ENCODE measurements around the gene EYS. TPM values are rescaled to one million over a fixed set of nuclear protein-coding genes. Genes with fewer than 3 reads are reported as not detected.
"Not testable (repeated sequence)": the region's sequence is repeated elsewhere in the genome, so short reads cannot be mapped to it uniquely, and the experiment has no call there.

EYS gene
- total RNA-seq, 1 donor from 2014 or later, result not detected

GRCh38 chr6:63859528-63859927, 1847.5 kb downstream of the EYS start:
- H3K27me3 Mint-ChIP-seq (ENCODE audit: unreplicated experiment), result peaks cover 3% of the 10 kb centered on the region
- DNase-seq (ENCODE audit: low spot score), result no peak
- H3K36me3 Mint-ChIP-seq (ENCODE audit: low read depth, unreplicated experiment), result no peaks in the 10 kb centered on the region
- no peaks in the 10 kb centered on the region for H3K9me3 Mint-ChIP-seq (ENCODE audit: unreplicated experiment)
- peaks cover 26% of the 10 kb centered on the region for H3K4me1 Mint-ChIP-seq (ENCODE audit: unreplicated experiment)
- TF ChIP-seq CTCF (IDR thresholded peaks at IDR 0.05; ENCODE audit: unreplicated experiment), result no peak
- no peak overlapping the region for H3K4me3 Mint-ChIP-seq (ENCODE audit: unreplicated experiment)
- no peak overlapping the region for H3K27ac Mint-ChIP-seq (ENCODE audit: unreplicated experiment)

DNA sequence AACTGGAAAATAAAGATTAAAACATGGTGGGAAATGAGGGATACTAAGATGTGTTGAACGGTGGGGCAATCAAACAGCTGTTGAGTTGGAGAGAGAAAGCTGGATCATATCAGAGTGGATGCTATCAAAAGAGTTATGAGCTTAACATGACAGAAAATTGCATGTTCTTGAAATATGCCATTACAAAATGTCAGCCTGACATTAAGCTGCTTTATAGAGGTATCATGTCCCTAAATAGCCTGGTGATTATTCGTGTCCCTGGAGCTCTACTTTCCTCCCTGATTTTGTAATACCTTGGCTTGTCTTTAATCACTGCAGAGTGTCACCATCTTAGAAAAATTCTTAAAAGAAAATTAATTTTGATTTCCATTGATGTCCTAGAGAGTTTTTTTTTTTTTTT, 1848.3 kb downstream of the EYS start:
- no peaks in the 10 kb centered on the region for H3K27me3 Mint-ChIP-seq (ENCODE audit: unreplicated experiment)
- H3K9me3 Mint-ChIP-seq (ENCODE audit: unreplicated experiment), result no peaks in the 10 kb centered on the region
- no peaks in the 10 kb centered on the region for H3K36me3 Mint-ChIP-seq (ENCODE audit: low read depth, unreplicated experiment)
- H3K4me3 Mint-ChIP-seq (ENCODE audit: unreplicated experiment), result no peak overlapping the region
- peaks cover 26% of the 10 kb centered on the region for H3K4me1 Mint-ChIP-seq (ENCODE audit: unreplicated experiment)
- no peak overlapping the region for H3K27ac Mint-ChIP-seq (ENCODE audit: unreplicated experiment)
- no peak for TF ChIP-seq CTCF (IDR thresholded peaks at IDR 0.05; ENCODE audit: unreplicated experiment)
- DNase-seq (ENCODE audit: low spot score), result no peak

GRCh38 chr6:63856271-63856670, 1850.8 kb downstream of the EYS start:
- Mint-ChIP-seq H3K9me3 (ENCODE audit: unreplicated experiment) (peaks cover 4% of the 10 kb centered on the region), H3K27ac (ENCODE audit: unreplicated experiment) (no peak overlapping the region), H3K27me3 (ENCODE audit: unreplicated experiment) (peaks cover 5% of the 10 kb centered on the region), H3K4me1 (ENCODE audit: unreplicated experiment) (peaks cover 23% of the 10 kb centered on the region), H3K36me3 (ENCODE audit: low read depth, unreplicated experiment) (no peaks in the 10 kb centered on the region), H3K4me3 (ENCODE audit: unreplicated experiment) (no peak overlapping the region)
- no peak for DNase-seq (ENCODE audit: low spot score)
- no peak for TF ChIP-seq CTCF (IDR thresholded peaks at IDR 0.05; ENCODE audit: unreplicated experiment)

DNA sequence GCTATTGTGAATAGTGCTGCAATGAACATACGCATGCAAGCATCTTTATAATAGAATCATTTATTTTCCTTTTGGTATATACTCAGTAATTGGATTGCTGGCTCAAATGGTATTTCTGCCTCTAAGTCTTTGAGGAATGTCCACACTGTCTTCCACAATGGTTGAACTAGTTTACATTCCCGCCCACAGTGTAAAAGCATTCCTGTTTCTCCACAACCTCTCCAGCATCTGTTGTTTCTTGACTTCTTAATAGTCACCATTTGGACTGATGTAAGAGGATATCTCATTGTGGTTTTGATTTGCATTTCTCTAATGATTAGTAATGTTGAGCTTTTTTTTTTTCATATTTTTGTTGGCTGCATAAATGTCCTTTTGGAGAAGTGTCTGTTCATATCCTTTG, 1862.7 kb downstream of the EYS start:
- TF ChIP-seq CTCF (IDR thresholded peaks at IDR 0.05; ENCODE audit: unreplicated experiment), result no peak
- peaks cover 4% of the 10 kb centered on the region for H3K27me3 Mint-ChIP-seq (ENCODE audit: unreplicated experiment)
- peaks cover 3% of the 10 kb centered on the region for H3K36me3 Mint-ChIP-seq (ENCODE audit: low read depth, unreplicated experiment)
- H3K9me3 Mint-ChIP-seq (ENCODE audit: unreplicated experiment), result peaks cover 5% of the 10 kb centered on the region
- no peak overlapping the region for H3K4me3 Mint-ChIP-seq (ENCODE audit: unreplicated experiment)
- H3K4me1 Mint-ChIP-seq (ENCODE audit: unreplicated experiment), result no peaks in the 10 kb centered on the region
- no peak for DNase-seq (ENCODE audit: low spot score)
- no peak overlapping the region for H3K27ac Mint-ChIP-seq (ENCODE audit: unreplicated experiment)

DNA sequence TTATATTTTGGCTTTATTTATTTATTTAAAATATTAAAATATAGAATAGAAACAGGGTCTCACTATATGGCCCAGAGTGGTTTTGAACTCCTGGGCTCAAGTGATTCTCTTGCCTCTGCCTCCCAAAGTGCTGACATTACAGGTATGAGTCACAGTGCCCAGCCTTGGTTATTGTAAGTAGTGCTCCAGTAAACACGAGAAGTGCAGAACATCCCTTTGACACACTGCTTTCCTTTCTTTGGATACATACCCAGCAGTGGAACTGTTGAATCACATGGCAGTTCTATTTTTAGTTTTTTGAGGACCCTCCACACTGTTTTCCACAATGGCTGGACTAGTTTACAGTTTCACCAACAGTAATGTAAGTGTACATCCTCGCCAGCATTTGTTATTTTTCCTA, 1867.5 kb downstream of the EYS start:
- peaks cover 2% of the 10 kb centered on the region for H3K27me3 Mint-ChIP-seq (ENCODE audit: unreplicated experiment)
- H3K4me3 Mint-ChIP-seq (ENCODE audit: unreplicated experiment), result no peak overlapping the region
- DNase-seq (ENCODE audit: low spot score), result no peak
- H3K4me1 Mint-ChIP-seq (ENCODE audit: unreplicated experiment), result no peaks in the 10 kb centered on the region
- H3K9me3 Mint-ChIP-seq (ENCODE audit: unreplicated experiment), result no peaks in the 10 kb centered on the region
- no peak for TF ChIP-seq CTCF (IDR thresholded peaks at IDR 0.05; ENCODE audit: unreplicated experiment)
- H3K27ac Mint-ChIP-seq (ENCODE audit: unreplicated experiment), result no peak overlapping the region
- no peaks in the 10 kb centered on the region for H3K36me3 Mint-ChIP-seq (ENCODE audit: low read depth, unreplicated experiment)

GRCh38 chr6:63828678-63829077, 1878.3 kb downstream of the EYS start:
- DNase-seq (ENCODE audit: low spot score); H3K36me3 Mint-ChIP-seq (ENCODE audit: low read depth, unreplicated experiment); H3K4me3 Mint-ChIP-seq (ENCODE audit: unreplicated experiment); H3K4me1 Mint-ChIP-seq (ENCODE audit: unreplicated experiment); H3K27me3 Mint-ChIP-seq (ENCODE audit: unreplicated experiment); H3K27ac Mint-ChIP-seq (ENCODE audit: unreplicated experiment): not testable (repeated sequence)
- H3K9me3 Mint-ChIP-seq (ENCODE audit: unreplicated experiment), result peaks cover 14% of the 10 kb centered on the region

Measured in endothelial cell (in vitro differentiated cells).